Renal cortex interstitium (tissue), 15 donors: ENCODE measurements around the gene WDR48. TPM values are rescaled to one million over a fixed set of nuclear protein-coding genes. Genes with fewer than 3 reads are reported as not detected.

ENCODE experiments used
- DNase-seq, 11 donors: peaks; one replicate each; pipeline ENCODE4 v3.0.0-alpha.2; 2013; ENCODE audit warnings: low read depth in 9 of 11, low spot score in 4 of 11; ENCODE audit errors: extremely low read depth in 1 of 11
- long read RNA-seq, 16 experiments: transcript quantifications; one replicate each; lab custom pipeline, GENCODE V29; 2026
- polyA plus RNA-seq, 3 donors: library from polyadenylated mRNA; unstranded; fragments of 120-200 nt; gene quantifications; one replicate each; pipeline ENCODE4 v1.2.1, GENCODE V29; 2013; ENCODE audit not compliant: insufficient read length in 3 of 3

The WDR48 gene
- 100 to 1,000 TPM in 1 of 3 donors, 10 to 100 TPM in 2; 82.4 to 104 (median 90.7) TPM for polyA plus RNA-seq
- long read RNA-seq, donor 1, transcript WDR48-201 (19 exons, 3,707 nt), result major isoform, 6 of 6 reads
- long read RNA-seq, donor 1, partial matches to known transcripts, result 0 of 6 reads
- long read RNA-seq, donor 1, other reads (novel, unspliced or antisense), result 0 of 6 reads
- long read RNA-seq, donor 2, transcript WDR48-201 (19 exons, 3,707 nt), result major isoform, 7 of 18 reads
- long read RNA-seq, donor 2, partial matches to known transcripts, result 11 of 18 reads
- long read RNA-seq, donor 2, other reads (novel, unspliced or antisense), result 0 of 18 reads
- long read RNA-seq, donor 3, transcript WDR48-201 (19 exons, 3,707 nt), result major isoform, 9 of 40 reads
- long read RNA-seq, donor 3, partial matches to known transcripts, result 31 of 40 reads
- long read RNA-seq, donor 3, other reads (novel, unspliced or antisense), result 0 of 40 reads
- long read RNA-seq, donor 4, partial matches to known transcripts, result 30 of 34 reads
- long read RNA-seq, donor 4, other reads (novel, unspliced or antisense), result 0 of 34 reads
- long read RNA-seq, donor 5, result 0 reads
- long read RNA-seq, donor 6, transcript WDR48-201 (19 exons, 3,707 nt), result major isoform, 5 of 94 reads
- long read RNA-seq, donor 6, partial matches to known transcripts, result 89 of 94 reads
- long read RNA-seq, donor 6, other reads (novel, unspliced or antisense), result 0 of 94 reads
- long read RNA-seq, donor 7, partial matches to known transcripts, result 0 of 3 reads
- long read RNA-seq, donor 7, other reads (novel, unspliced or antisense), result 0 of 3 reads
- long read RNA-seq, donor 8, transcript WDR48-201 (19 exons, 3,707 nt), result major isoform, 9 of 14 reads
- long read RNA-seq, donor 8, partial matches to known transcripts, result 5 of 14 reads
- long read RNA-seq, donor 8, other reads (novel, unspliced or antisense), result 0 of 14 reads
- long read RNA-seq, donor 9, transcript WDR48-201 (19 exons, 3,707 nt), result major isoform, 7 of 15 reads
- long read RNA-seq, donor 9, partial matches to known transcripts, result 0 of 15 reads
- long read RNA-seq, donor 9, other reads (novel, unspliced or antisense), result 8 of 15 reads
- long read RNA-seq, donor 10, full-length matches to known transcripts, result 7 of 7 reads
- long read RNA-seq, donor 10, partial matches to known transcripts, result 0 of 7 reads
- long read RNA-seq, donor 10, other reads (novel, unspliced or antisense), result 0 of 7 reads
- long read RNA-seq, donor 11, transcript WDR48-201 (19 exons, 3,707 nt), result major isoform, 5 of 79 reads
- long read RNA-seq, donor 11, partial matches to known transcripts, result 73 of 79 reads
- long read RNA-seq, donor 11, other reads (novel, unspliced or antisense), result 0 of 79 reads
- long read RNA-seq, donor 12, partial matches to known transcripts, result 0 of 3 reads
- long read RNA-seq, donor 12, other reads (novel, unspliced or antisense), result 0 of 3 reads
- long read RNA-seq, donor 13, full-length matches to known transcripts, result 9 of 9 reads
- long read RNA-seq, donor 13, partial matches to known transcripts, result 0 of 9 reads
- long read RNA-seq, donor 13, other reads (novel, unspliced or antisense), result 0 of 9 reads
- long read RNA-seq, donor 14, transcript WDR48-201 (19 exons, 3,707 nt), result major isoform, 6 of 6 reads
- long read RNA-seq, donor 14, partial matches to known transcripts, result 0 of 6 reads
- long read RNA-seq, donor 14, other reads (novel, unspliced or antisense), result 0 of 6 reads
- long read RNA-seq, donor 15, partial matches to known transcripts, result 0 of 4 reads
- long read RNA-seq, donor 15, other reads (novel, unspliced or antisense), result 0 of 4 reads
- long read RNA-seq, donor 16, transcript WDR48-201 (19 exons, 3,707 nt), result major isoform, 16 of 199 reads
- long read RNA-seq, donor 16, partial matches to known transcripts, result 176 of 199 reads
- long read RNA-seq, donor 16, other reads (novel, unspliced or antisense), result 6 of 199 reads

DNA sequence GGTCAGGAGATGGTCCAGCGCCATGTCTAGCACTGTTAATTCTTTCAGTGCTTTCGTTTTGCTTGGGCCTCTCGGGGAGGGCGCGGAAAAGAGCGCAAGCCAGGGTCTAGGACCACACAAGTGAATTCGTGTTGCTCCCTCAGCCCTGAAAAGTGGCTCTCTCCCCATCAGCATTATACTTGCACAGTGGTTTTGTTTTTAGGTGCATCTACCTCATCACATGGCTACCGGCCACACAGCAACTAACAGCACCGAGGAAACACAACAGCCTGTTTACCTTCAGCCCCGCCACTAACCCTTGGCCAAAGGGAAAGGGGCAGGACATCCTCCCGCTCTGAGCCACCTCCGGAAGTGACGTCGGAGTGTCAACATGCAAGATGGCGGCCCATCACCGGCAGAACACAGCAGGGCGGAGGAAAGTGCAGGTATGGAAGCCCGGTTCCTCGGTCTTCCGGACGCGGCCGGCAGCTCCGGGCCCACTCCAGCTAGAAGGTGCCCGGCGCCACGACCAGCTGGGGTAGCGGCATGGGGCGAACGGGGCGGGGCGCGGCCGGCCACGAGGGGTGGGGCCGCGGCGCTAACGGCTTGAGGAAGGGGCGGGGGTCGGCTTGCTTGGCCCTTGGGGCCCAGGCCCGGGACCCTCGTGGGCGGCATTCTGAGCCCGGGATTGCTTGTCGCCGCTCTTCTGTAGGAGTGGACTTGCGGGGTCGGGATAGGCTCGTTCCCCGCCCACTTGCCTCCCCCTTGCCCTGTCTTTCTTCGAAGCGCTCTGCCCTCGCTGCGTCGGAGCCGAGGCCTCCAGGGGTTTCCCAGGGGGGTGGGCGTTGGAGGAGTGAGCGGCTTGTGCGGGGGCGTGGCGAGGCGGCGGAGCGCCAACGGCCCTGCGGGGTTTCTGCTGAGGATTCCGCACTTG lies at the start of gene WDR48, which contains the start of gene SCN11A:
TSS of gene WDR48 (plus strand) at position 368 of the 913 bp plus-strand sequence. CDS start at position 378, 10 bp downstream.
TSS of gene SCN11A (minus strand) at position 296 of the 913 bp plus-strand sequence. CDS start 101,582 bp downstream, outside the sequence.
- peak; percentile 88 to 96 (median 94) for DNase-seq

DNA sequence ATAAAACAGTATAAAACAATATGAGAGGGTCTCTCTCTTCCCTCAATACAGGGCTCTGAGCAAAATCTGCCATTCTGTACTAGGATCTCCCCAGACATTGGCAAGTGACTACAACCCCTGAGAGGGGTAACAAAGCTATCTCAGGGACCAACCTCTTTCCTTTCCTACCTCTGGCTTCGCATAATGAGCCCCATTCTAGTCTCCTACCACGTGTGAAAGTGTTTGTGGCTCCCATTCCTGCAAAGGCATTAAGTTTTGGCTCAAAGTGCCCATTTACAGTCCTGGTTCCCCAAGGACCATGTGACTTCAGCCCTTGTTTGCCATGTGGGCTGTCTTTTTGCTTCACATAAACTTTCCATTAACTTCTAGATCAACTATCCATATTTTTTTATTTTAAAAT lies 46.5 kb upstream of the WDR48 start:
- DNase-seq, result no peak

DNA sequence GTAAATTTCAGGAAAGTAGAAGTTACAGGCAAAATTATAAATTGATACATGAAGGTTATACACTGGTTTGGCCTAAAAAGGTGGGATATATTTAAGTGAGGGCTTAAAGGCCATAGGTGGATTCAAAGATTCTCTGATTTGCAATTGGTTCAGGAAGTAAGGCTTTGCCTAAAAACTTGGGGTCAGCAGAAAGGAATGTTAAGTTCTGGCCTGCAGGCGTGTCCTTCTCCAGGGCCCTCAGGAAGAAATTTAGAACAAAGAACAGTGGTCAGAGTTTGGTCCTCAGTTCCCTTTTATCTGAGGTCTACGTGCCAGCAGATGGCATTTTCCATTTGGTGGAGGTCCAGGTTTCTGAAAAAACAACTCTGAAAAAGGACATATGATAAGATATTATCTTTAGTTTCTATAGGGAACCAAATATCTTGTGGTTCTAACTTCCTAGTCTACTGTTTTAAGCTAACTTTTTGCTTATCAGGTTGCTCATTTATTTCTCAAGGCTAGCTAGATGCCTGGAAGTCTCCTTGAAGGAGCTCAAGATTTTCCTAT lies 40.6 kb upstream of the WDR48 start:
- DNase-seq, result no peak

DNA sequence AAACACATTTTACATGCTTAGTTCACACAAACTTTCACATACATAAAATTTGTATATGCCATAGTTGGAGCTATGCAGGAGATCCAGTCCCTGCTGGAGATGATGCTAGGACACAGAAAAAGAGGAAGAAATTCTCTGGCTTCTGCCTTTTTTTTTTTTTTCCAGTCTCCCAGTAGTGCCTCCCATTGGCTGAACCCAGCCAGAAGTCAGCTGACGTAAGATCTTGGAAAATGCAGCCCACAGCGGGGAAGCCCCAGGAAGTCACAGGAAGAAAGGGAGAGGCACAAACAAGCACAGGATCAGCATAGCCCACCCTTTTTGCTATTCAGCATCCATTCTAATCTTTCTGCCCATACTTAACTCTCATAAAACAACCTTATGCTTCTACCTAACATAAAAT lies 38.5 kb upstream of the WDR48 start:
- DNase-seq, result no peak

DNA sequence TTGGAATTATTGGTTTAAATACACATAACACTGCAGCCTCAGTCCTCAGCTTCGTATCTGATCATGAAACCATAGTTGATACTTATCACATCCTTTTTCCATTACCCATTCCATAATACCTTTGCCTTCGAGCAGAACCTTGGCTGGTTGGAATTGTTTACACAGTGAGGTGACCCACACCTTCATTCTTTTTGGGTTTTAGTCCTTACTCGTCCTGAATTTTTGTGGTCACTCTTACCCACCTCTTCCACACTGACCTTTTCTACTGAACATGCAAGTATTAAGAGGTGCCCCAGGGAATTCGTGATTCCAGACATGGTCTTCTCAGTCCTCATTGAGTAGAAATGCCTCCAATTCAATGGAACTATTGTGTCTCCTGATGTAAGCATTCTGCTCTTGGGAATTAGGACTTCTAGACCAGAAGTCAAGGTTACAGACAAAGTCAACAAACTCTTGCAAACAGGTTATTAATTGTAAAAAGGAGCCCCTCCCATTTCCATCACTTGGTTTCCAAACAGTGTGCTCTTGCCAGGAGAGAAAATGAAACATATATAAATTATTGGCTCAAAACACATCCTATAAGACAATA lies 37.8 kb upstream of the WDR48 start:
- no peak for DNase-seq

DNA sequence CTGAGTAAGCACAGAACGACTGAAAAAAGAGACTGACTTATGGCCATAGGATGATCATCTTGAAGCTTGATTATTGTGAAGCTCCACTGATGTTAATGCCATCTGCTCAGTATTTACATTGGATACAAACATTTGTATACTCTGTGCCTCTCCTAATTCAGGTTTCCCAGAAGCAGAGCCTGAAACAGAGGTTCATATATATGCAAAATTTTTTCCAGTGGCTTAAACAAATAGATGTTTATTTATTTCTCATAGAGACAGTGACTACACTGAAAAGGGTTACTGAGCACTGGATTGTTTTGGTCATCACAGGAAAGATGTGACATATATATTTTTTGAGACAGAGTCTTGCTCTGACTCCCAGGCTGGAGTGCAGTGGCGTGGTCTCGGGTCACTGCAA lies 36.4 kb upstream of the WDR48 start:
- DNase-seq, result no peak

DNA sequence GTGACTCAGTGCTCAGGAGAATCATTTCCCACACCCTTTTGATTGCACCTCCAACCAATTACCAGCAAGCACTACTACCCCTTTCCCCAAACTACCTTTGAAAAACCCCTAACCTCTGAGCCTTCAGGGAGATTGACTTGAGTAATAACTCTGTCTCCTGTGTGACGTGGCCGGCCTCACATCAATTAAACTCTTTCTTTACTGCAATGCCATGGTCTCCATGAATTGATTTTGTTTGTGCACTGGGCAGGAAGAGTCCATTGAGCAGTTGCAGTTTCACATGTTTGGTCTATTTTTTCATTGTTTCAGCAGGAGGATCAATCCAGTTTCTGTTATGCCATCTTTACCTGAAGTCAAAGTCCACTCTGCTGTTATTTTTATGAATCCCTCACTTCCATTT lies 32.5 kb upstream of the WDR48 start:
- DNase-seq, result no peak

DNA sequence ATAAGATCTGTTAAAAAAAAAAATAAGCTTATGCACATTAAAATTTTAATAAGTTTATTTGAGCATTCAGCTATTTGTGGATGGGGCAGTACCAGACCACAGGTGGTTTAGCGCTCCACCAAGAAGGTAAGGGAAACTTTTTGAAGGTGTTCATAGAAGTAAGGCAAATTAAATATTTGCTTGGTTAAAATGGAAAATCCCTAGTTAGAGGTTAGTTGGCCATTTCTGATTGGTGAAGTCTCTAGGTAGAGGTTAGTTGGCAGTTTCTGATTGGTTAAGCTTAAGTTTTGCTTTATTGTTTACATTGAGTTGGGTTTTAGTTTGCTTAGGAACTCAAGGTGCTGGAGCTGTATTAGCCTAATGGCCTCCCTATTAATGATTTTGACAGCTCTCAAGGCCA lies 30.8 kb upstream of the WDR48 start:
- DNase-seq, result no peak

DNA sequence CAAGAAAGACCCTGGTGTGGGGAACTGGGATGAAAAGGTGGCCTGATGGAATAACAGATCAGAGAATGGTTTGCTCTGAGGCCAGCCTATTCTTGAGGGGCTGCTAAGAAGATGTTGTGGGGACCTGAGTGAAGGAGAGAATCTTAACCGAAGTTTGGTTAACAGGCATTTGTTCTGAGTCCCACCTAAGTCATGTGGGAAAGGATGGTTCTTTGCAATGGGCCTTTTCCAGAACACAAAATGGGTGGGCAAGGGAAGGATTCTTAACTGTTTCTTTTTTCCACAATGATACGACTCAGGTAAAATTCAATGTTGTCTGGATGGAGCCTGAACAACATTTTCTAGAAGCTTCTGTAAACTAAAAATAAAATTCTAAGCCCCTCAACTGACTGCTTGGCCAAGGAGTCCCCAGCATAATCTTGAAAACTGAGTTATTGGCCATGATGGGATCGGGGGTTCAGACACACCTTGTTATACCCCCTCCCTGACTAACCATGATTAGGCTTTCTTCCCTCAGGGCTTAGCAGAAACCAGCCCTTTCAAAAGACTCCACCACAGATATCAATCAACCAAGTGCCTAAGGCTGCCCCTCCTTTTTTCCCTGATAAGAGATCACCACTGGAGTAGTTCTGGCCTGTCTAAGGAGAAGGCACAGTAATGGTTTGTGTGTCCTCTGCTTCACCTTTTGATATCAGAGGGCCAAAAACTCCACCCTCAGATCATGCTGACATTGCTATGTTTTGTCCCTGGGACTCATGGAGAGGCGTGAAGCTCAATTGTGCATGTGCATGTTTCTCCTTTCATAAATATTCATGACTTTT lies 30.1 kb upstream of the WDR48 start:
- no peak for DNase-seq

DNA sequence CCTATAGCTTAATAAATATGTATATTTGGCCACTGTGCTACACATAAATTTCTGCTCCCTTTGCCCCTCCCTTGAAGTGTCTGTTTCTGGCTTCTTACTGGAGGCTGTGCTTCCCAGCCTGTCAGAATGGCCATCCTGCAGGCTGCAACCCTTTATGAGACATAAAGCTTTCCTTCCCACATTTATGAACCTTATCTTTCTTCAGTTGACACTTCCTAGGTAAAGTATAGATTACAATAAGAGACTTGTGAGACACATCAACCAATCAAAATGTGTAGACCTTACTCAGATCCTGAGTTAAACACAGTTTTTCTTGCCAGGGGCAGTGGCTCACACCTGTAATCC lies 29.6 kb upstream of the WDR48 start:
- DNase-seq, result no peak

DNA sequence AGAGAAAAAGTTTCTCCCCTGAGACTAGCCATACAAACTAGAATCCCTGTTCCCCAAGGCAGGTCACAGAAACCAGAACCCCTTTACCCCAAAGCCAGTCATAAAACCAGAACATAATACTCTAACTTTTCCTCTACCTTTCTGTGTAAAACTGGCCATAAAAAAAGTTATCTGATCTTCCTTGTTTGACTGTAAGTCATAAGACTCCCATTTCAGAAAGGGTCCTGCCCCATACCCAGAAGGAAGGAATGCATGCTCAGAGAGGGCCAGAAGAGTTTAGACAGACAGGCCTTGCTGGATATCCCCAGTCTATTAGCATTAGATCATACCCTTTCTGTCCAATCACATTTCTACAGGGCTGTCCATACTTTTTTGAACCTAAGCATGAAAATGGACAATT lies 27.3 kb upstream of the WDR48 start:
- no peak for DNase-seq

DNA sequence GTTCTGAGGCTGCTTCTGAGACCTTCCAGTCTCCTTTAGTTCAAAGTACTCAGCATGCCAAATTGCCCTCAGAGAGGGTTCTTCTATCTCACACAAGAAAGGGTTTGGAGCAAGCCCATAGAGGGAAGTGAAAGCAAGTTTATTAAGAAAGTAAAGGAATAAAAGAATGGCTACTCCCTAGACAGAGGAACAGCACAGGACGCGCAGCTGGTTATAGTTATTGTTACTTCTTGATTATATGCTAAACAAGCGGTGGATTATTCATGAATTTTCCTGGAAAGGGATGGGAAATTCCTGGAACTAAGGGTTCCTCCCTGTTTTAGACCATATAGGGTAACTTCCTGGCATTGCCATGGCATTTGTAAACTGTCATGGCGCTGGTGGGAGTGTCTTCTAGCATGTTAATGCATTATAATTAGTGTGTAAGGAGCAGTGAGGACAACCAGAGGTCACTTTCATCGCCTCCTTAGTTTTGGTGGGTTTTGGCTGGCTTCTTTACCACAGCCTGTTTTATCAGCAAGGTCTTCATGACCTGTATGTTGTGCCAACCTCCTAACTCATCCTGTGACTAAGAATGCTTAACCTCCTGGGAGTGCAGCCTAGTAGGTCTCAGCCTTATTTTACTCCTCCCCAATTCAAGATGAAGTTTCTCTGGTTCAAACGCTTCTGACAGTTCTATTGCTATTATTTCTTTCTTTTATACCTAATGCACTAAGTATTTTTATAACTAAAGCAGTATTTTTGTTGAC lies 26.4 kb upstream of the WDR48 start:
- no peak for DNase-seq

DNA sequence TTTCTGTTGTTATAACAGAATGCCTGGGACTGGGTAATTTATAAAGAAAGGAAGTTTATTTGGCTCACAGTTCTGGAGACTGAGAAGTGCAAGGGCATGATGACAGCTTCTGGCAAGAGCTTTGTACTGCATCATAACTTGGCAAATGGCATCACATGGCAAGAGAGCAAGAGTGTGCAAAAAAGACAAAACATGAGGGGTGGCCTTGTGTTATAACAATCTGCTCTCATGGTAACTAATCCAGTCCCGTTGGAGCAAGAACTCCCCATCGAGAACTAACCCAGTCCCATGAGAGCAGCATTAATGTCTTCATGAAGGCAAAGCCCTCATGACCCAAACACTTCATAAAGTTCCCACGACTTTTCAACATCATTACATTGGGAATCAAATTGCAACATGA lies 23.3 kb upstream of the WDR48 start:
- DNase-seq, result no peak

DNA sequence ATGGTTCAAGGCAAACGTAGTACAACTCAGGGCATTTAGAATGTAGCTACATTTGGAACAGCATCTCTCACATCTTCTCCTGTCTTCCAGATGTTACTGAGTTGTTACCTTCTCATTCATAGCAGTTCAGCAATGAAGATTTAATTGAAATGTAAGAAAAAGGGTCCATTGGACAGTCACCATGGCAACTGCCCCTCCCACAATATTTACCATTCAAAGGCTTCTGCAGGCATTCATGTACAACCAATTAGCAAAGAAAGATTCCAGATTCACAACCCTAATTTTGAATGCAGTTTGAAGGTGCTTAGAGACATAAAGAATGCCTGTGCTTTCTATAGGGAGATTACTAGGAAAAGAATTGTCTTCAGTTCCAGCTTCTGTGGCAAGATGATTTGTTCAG lies 22.3 kb upstream of the WDR48 start:
- DNase-seq, result no peak

DNA sequence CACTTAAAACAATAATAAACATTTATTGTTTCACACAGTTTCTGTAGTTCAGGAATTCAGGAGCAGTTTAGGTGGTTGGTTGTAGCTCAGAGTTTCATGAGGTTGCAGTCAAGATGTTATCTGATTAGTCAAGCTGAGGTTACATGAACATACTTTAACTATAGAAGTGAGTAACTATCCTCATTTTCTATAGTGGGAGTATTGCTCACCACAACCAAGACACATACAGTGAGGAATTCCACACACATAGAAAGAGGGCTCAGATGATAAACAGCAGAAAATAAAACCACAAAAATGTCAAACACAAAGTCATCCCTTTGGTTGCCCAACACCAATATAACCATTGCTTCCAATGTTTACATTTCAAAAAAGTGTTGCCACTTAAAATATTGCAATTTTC lies 13.7 kb upstream of the WDR48 start:
- DNase-seq, result no peak
